HG03139 (cell line): ENCODE results near the gene RIMS4.
"Not testable (repeated sequence)": the region's sequence is repeated elsewhere in the genome, so short reads cannot be mapped to it uniquely, and the experiment has no call there.

Source experiments
- ATAC-seq: cut with Tn5 transposase; IDR thresholded peaks from one replicate; pipeline ENCODE4 v1.9.1; 2021; ENCODE audit not compliant: unreplicated experiment

RIMS4 gene

GRCh38 chr20:44830995-44831394, 20.6 kb upstream of the RIMS4 start:
- ATAC-seq: no peak

GRCh38 chr20:44830523-44830922, 20.2 kb upstream of the RIMS4 start:
- no peak for ATAC-seq

DNA sequence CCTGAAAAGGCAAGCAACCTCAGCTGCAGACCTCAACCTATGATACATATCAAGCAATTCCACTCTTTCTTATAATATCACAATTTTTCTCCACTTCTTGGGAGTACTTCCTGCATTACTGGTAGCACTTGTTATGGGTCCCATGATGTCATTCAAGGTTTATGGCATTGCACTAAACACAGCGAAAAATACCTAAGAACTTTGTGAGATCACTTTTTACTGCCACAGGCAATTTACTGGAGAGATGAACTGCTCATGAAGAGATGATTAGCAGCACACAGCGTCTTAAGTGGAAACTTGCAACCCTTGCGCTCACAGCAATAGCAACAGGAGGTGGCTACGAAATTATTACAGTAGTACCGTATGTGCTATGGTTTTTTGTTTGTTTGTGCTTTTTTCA, 19.3 kb upstream of the RIMS4 start:
- ATAC-seq: no peak

GRCh38 chr20:44828640-44829039, 18.3 kb upstream of the RIMS4 start:
- ATAC-seq: no peak

GRCh38 chr20:44827401-44827800, 17.1 kb upstream of the RIMS4 start:
- ATAC-seq: no peak

GRCh38 chr20:44821576-44821975, 11.2 kb upstream of the RIMS4 start:
- ATAC-seq: not testable (repeated sequence)

DNA sequence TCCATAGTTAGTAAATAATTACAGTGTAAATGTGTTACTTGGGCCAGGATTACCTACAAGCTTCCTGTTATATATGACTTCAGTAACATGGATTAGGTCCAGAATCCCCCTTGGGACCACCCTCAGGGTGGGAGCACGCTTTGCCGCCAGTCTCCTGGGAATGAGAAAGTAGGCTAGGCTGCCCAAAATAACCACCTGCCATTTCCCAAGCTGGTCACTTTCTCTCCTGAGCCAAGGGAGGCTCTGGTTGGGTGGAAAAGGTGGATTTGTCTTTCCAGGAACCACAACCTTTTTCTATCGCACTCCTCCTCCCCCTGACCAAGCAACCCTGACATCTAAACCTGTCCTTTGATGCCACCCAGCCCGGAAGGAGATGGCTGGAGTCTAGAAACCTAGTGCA, 9.6 kb upstream of the RIMS4 start:
- no peak for ATAC-seq

DNA sequence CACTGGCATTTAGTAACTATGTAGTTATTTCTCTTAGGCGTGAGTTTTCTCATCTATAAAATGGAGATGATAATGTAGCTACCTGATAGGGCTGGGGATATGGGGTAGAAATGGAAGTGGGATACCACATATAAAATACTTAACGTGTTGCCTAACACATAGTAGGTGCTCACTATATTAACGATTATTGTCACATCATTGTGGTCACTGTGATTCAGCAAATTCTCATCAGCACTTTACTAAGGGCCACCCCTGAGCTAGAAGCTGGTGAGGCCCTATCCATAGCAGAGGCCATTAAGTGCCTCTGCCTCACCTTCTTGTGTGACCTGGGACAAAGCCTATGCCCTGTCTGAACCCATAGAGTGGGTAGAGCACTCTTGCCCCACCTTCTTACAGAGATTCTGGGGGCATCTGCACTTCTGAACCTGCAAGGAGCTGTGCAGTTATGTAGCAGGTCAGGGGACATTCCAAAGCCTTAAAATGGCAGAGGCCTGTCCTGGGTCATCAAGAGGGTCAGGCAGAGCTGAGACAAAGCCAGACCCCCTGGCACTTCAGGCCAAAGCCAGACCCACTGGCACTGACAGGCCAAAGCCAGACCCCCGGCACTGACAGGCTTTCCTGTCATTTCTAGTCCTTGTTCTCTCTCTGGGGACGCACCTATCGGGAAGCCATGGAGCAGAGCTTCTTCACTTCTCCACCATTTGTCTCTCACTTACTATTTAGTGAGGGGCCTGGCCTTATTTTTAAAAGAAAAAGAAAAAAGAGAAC, 7.0 kb upstream of the RIMS4 start:
- ATAC-seq: no peak

DNA sequence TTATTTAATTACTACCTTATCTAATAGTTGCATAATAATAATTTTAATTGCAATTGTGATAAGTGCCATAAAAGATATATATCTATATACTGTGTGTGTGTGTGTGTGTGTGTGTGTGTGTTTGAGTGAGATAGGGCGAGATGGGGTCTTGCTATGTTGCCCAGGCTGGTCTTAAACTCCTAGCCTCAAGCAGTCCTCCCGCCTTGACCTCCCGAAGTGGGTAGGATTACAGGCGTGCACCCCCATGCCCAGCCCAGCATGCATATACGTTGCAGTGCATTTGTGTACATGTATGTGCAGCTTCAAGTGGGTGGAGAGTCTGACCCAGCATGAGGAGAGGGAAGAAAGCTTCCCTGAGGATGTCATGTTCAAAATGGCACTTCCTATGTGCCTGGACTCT, 4.6 kb upstream of the RIMS4 start:
- no peak for ATAC-seq

DNA sequence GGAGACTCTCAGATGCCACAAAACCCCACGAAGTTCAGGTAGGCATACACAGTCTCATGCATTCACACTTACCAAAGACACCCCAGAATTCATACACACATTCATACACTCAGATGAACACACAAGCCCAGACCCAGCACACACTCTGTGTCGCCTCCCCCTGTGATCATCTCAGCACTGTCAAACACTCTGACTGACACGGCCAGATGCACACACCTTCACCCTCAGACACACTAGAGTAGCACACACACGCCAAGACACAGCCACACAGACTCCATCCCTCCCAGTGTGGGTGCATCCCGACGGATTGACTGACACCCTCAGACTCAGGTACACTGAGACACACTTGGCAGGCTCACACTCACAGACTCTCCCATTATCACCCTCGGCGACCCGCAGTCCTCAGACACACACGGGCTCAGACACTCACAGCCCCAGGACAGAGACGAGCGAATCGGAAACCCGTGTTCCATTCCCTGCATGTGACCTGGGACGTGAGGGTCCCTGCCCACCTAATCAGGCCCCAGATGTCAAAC, 872 bp upstream of the RIMS4 start:
- no peak for ATAC-seq

DNA sequence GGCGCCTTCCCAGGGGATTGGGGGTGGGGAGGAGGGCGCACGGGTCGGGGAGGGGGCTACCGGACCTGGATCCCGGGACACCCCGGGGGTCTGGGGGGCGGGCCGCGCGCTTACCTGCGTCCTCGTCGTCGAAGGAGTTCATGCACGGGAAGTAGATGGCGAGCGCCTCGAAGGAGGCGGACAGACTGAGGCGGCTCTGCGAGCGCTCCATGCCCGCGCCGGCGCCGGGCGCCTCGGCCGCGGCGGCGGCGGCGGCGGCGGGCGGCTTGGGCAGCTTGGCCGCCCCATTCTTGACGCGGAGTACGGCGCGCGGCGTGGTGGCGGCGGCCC, 320 bp downstream of the RIMS4 start:
- ATAC-seq: no peak

GRCh38 chr20:44809380-44810060, 826 bp downstream of the RIMS4 start:
- ATAC-seq: no peak

GRCh38 chr20:44807684-44808056, 2.7 kb downstream of the RIMS4 start:
- ATAC-seq: no peak

GRCh38 chr20:44807051-44807683, 3.2 kb downstream of the RIMS4 start:
- no peak for ATAC-seq

- no peak for ATAC-seq
These were observed 4.2 kb downstream of the RIMS4 start for GRCh38 chr20:44805979-44806620.

DNA sequence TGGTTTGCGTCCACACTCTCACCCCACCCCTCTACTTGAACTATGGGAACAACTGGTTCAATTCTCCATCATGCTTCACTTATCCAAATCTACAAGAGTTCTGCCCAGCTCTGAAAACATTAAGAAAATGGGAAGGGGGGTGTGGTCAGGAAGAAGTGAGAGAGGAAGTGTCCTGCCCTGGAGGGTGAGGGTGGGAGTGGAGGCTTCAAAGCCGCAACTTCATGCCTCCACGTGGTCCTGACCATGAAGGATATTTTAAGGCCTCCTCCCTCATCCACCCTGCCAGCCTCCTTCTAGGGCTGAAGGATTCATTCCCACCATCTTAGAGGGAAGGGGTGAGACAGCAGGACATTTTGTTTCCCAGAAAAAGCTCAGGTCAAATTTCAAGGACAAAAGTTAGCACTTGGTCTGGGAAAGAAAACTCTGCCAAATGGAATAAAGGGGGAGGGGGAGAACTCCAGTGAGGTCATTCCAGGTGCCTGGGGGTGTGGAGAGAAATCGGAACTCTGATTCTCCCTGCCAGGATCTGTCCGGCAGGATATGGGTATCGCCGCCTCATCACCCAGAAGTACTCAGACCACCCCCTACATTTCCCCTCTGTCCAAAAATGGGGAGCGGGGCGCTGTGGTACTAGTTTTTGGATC, 4.9 kb downstream of the RIMS4 start:
- no peak for ATAC-seq

- ATAC-seq: no peak
These were observed 6.9 kb downstream of the RIMS4 start for GRCh38 chr20:44803383-44803941.

- ATAC-seq: no peak
These were observed 7.6 kb downstream of the RIMS4 start for GRCh38 chr20:44802702-44803101.

- ATAC-seq: no peak
These were observed 9.8 kb downstream of the RIMS4 start for GRCh38 chr20:44800391-44801046.

DNA sequence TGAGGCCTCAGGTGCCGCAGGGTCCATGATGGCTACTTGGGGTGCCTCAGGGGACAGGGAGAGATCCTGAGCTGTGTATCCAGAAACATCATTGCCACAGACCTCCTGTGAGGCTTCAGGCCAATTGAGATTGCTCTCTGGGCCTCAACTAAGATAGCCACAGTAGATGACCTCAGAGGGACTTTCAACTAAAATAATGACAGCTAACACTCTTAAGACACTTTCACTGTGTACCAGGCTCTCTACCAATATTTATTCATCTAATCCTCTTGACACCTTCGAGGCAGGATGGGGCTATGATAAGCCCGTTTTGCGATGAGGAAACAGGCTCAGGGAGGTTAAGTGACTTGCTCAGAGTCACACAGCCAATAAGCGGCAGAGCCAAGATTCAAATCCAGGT, 10.7 kb downstream of the RIMS4 start:
- no peak for ATAC-seq
